Type B pancreatic cell (in vitro differentiated cells): ENCODE results near the gene TRAP1. TPM values are rescaled to one million over a fixed set of nuclear protein-coding genes. Genes with fewer than 3 reads are reported as not detected.

Experiments
- DNase-seq: peaks from one replicate; pipeline ENCODE4 v3.0.0; 2021; ENCODE audit warnings: mixed read lengths; ENCODE audit not compliant: unreplicated experiment; ENCODE audit errors: extremely low spot score
- H3K27ac Mint-ChIP-seq: 2 replicates; pipeline ENCODE4 v1.8.0; 2021; ENCODE audit warnings: mild to moderate bottlenecking, mixed read lengths
- H3K27me3 Mint-ChIP-seq: 2 replicates; pipeline ENCODE4 v1.8.0; 2021; ENCODE audit warnings: mixed read lengths
- H3K36me3 Mint-ChIP-seq: 2 replicates; pipeline ENCODE4 v1.8.0; 2021; ENCODE audit warnings: mixed read lengths
- H3K4me1 Mint-ChIP-seq: one replicate; pipeline ENCODE4 v1.8.0; 2021; ENCODE audit warnings: mixed read lengths; ENCODE audit not compliant: unreplicated experiment
- H3K4me3 Mint-ChIP-seq: 2 replicates; pipeline ENCODE4 v1.8.0; 2021; ENCODE audit warnings: mild to moderate bottlenecking, mixed read lengths
- H3K9me3 Mint-ChIP-seq: 2 replicates; pipeline ENCODE4 v1.8.0; 2021; ENCODE audit warnings: mixed read lengths
- CTCF ChIP-seq: fragments of 200-600 bp; sonication (generic); conservative IDR thresholded peaks from 2 replicates; pipeline ENCODE4 v1.5.0; 2021; ENCODE audit warnings: antibody characterized with exemption, mild to moderate bottlenecking
- total RNA-seq: library from RNA; stranded (reverse); gene quantifications from 2 replicates; pipeline ENCODE4 v1.2.1, GENCODE V29; 2021; ENCODE audit warnings: low replicate concordance

The TRAP1 gene
- total RNA-seq, 1 donor from 2014 or later, result 138 TPM

GRCh38 chr16:3713587-3714242 lies 3.6 kb downstream of the TRAP1 start:
- H3K9me3 Mint-ChIP-seq, result no peaks in the 10 kb centered on the region
- H3K4me3 Mint-ChIP-seq, result peak overlapping the region; percentile 73
- peaks cover 31% of the 10 kb centered on the region for H3K4me1 Mint-ChIP-seq
- peak overlapping the region; percentile 95 for H3K27ac Mint-ChIP-seq
- no peak for DNase-seq
- no peak for TF ChIP-seq CTCF
- H3K36me3 Mint-ChIP-seq, result peaks cover 14% of the 10 kb centered on the region
- H3K27me3 Mint-ChIP-seq, result no peaks in the 10 kb centered on the region

GRCh38 chr16:3712861-3713372 lies 4.4 kb downstream of the TRAP1 start:
- no peak for TF ChIP-seq CTCF
- no peaks in the 10 kb centered on the region for H3K27me3 Mint-ChIP-seq
- peaks cover 29% of the 10 kb centered on the region for H3K4me1 Mint-ChIP-seq
- H3K27ac Mint-ChIP-seq, result peak overlapping the region; percentile 95
- peaks cover 14% of the 10 kb centered on the region for H3K36me3 Mint-ChIP-seq
- no peaks in the 10 kb centered on the region for H3K9me3 Mint-ChIP-seq
- H3K4me3 Mint-ChIP-seq, result peak overlapping the region; percentile 73
- no peak for DNase-seq

- TF ChIP-seq CTCF, result no peak
- DNase-seq, result no peak
- H3K4me3 Mint-ChIP-seq, result no peak overlapping the region
- H3K4me1 Mint-ChIP-seq, result no peaks in the 10 kb centered on the region
- peaks cover 8% of the 10 kb centered on the region for H3K36me3 Mint-ChIP-seq
- no peak overlapping the region for H3K27ac Mint-ChIP-seq
- no peaks in the 10 kb centered on the region for H3K9me3 Mint-ChIP-seq
- H3K27me3 Mint-ChIP-seq, result no peaks in the 10 kb centered on the region
These were observed 10.9 kb downstream of the TRAP1 start for GRCh38 chr16:3706253-3707012.

- Mint-ChIP-seq H3K27ac (no peak overlapping the region), H3K27me3 (no peaks in the 10 kb centered on the region), H3K4me3 (no peak overlapping the region), H3K9me3 (no peaks in the 10 kb centered on the region), H3K4me1 (no peaks in the 10 kb centered on the region), H3K36me3 (peaks cover 4% of the 10 kb centered on the region)
- no peak for DNase-seq
- TF ChIP-seq CTCF, result no peak
These were observed 15.2 kb downstream of the TRAP1 start for GRCh38 chr16:3702082-3702481.

GRCh38 chr16:3701531-3701930 lies 15.8 kb downstream of the TRAP1 start:
- Mint-ChIP-seq H3K9me3 (no peaks in the 10 kb centered on the region), H3K4me3 (no peak overlapping the region), H3K36me3 (peaks cover 4% of the 10 kb centered on the region), H3K27ac (no peak overlapping the region), H3K27me3 (no peaks in the 10 kb centered on the region), H3K4me1 (no peaks in the 10 kb centered on the region)
- DNase-seq, result no peak
- no peak for TF ChIP-seq CTCF
